OCI-LY7 (cell line): Measurements from ENCODE around the gene OR10V1. TPM values are rescaled to one million over a fixed set of nuclear protein-coding genes. Genes with fewer than 3 reads are reported as not detected.

Source experiments
- BruUV-seq: library from RNA; stranded (reverse); fragments of 400-500 nt; replicated peaks from 2 replicates; lab custom pipeline; 2021; lab: Mats Ljungman, UMichigan
- CTCF ChIA-PET: fragments of 300-600 bp; sonication (Branson Sonifier 250); formaldehyde crosslinking; loops from one replicate; lab custom pipeline; 2022; ENCODE audit warnings: antibody characterized with exemption; ENCODE audit not compliant: unreplicated experiment; lab: Charles Lee
- POLR2A ChIA-PET: fragments of 300-600 bp; sonication (Branson Sonifier 250); formaldehyde crosslinking; loops from one replicate; lab custom pipeline; 2022; ENCODE audit warnings: antibody characterized with exemption; lab: Charles Lee
- DNase-seq: peaks from one replicate; pipeline ENCODE4 v3.0.0-alpha.2; 2015; ENCODE audit warnings: low spot score
- H2AFZ ChIP-seq: fragments of 200-600 bp; sonication (generic), shearing (Covaris generic); 2 replicates; pipeline ENCODE4 v1.6.1; 2014; ENCODE audit warnings: mild to moderate bottlenecking, antibody characterized with exemption, low read length, moderate library complexity
- H3K27ac ChIP-seq: fragments of 200-600 bp; sonication (generic); 2 replicates; pipeline ENCODE4 v1.5.1; 2014; ENCODE audit warnings: mixed run types, low read depth, mild to moderate bottlenecking, moderate library complexity, low read length, inconsistent platforms; ENCODE audit not compliant: poor library complexity, severe bottlenecking
- H3K36me3 ChIP-seq: fragments of 200-600 bp; sonication (generic); 2 replicates; pipeline ENCODE4 v1.6.1; 2014; ENCODE audit warnings: mild to moderate bottlenecking, antibody characterized with exemption, low read length, moderate library complexity, mixed read lengths; ENCODE audit not compliant: insufficient read depth
- H3K4me1 ChIP-seq: fragments of 200-600 bp; sonication (generic); 2 replicates; pipeline ENCODE4 v1.5.1; 2014; ENCODE audit warnings: mild to moderate bottlenecking, low read length; ENCODE audit not compliant: insufficient read depth, poor library complexity, severe bottlenecking
- H3K4me2 ChIP-seq: fragments of 200-600 bp; sonication (generic); 2 replicates; pipeline ENCODE4 v1.6.1; 2014; ENCODE audit warnings: mild to moderate bottlenecking, low read length
- H3K4me3 ChIP-seq: fragments of 200-600 bp; sonication (generic); 2 replicates; pipeline ENCODE4 v1.5.1; 2014; ENCODE audit warnings: mild to moderate bottlenecking, low read depth, low read length; ENCODE audit not compliant: poor library complexity, severe bottlenecking
- H3K79me2 ChIP-seq: fragments of 200-600 bp; sonication (generic); 2 replicates; pipeline ENCODE4 v1.6.1; 2016; ENCODE audit warnings: low read depth, mild to moderate bottlenecking, low read length, moderate library complexity, mixed read lengths; ENCODE audit not compliant: insufficient read depth
- H3K9me2 ChIP-seq: fragments of 200-600 bp; sonication (generic); 2 replicates; pipeline ENCODE4 v1.6.1; 2016; ENCODE audit warnings: mild to moderate bottlenecking, low read length, mixed read lengths; ENCODE audit not compliant: insufficient read depth
- H3K9me3 ChIP-seq: fragments of 200-600 bp; sonication (generic); 2 replicates; pipeline ENCODE4 v1.6.1; 2014; ENCODE audit warnings: mild to moderate bottlenecking, mixed run types, low read length, mixed read lengths
- H4K20me1 ChIP-seq: fragments of 200-600 bp; sonication (generic); 2 replicates; pipeline ENCODE4 v1.6.1; 2014; ENCODE audit warnings: mild to moderate bottlenecking, antibody characterized with exemption, low read length, moderate library complexity, mixed read lengths; ENCODE audit not compliant: insufficient read depth
- EZH2phosphoT487 ChIP-seq: fragments of 200-600 bp; sonication (generic); IDR thresholded peaks from 2 replicates; pipeline ENCODE4 v1.6.1; 2018; ENCODE audit warnings: low read depth, borderline replicate concordance, mild to moderate bottlenecking, mixed run types, antibody characterized with exemption, low read length, moderate library complexity, mixed read lengths
- intact Hi-C: fragments of 100-400 bp; cut with micrococcal nuclease; formaldehyde crosslinking; loops from one replicate; pipeline ENCODE4 v1.10.0; 2022; ENCODE audit not compliant: unreplicated experiment
- total RNA-seq, 2 experiments: library from RNA; depleted of rRNA in 1 of 2; stranded (reverse); fragments of >200 nt in 1 of 2; shearing (Covaris generic) in 1 of 2; gene quantifications; 2 replicates each; pipeline ENCODE4 v1.2.3, GENCODE V29; 2014 to 2022
- TF ChIP-seq, protein P1 (sequence below): fragments of 200-600 bp; sonication (generic); conservative IDR thresholded peaks from 2 replicates; pipeline ENCODE4 v1.5.1; 2014; ENCODE audit warnings: mild to moderate bottlenecking, antibody characterized with exemption, low read length, moderate library complexity, mixed read lengths

Gene OR10V1
- total RNA-seq, 2 experiments from 2014 or later = not detected

DNA sequence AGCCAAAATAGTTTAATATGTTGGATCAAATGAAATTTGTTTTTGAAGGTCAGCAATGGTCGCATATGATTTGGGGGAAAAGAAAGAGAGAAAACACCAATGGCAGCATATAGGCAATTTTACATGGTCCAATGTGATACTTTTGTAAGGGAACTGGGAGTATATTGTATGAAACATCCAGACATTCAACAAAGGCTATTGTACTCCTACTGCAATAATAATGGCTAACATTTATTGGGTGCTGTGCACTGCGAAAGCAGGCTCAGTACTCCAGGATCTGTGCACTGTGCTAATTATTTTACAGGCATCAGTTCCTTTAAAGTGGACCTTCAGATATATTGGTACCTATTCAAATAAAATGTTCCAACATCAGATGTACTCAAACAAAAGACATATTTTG is 5.9 kb upstream of the OR10V1 start:
- POLR2A ChIA-PET = interaction anchor here (0.7 kb wide), 2 partner anchors 243 to 259 kb away, joined by 3 to 4 read pairs; no protein-coding TSS in a partner anchor
- Histone ChIP-seq H3K9me2 (no peaks in the 10 kb centered on the region), H3K9me3 (no peaks in the 10 kb centered on the region), H3K27ac (no peak overlapping the region), H3K4me2 (no peak overlapping the region), H3K4me1 (no peaks in the 10 kb centered on the region), H2AFZ (no peak overlapping the region), H3K4me3 (no peak overlapping the region), H3K79me2 (no peaks in the 10 kb centered on the region), H3K36me3 (no peaks in the 10 kb centered on the region), H4K20me1 (no peaks in the 10 kb centered on the region)
- CTCF ChIA-PET = no interaction called here
- no peak for DNase-seq
- intact Hi-C loops = no loop called here
- TF ChIP-seq, protein P1, sequence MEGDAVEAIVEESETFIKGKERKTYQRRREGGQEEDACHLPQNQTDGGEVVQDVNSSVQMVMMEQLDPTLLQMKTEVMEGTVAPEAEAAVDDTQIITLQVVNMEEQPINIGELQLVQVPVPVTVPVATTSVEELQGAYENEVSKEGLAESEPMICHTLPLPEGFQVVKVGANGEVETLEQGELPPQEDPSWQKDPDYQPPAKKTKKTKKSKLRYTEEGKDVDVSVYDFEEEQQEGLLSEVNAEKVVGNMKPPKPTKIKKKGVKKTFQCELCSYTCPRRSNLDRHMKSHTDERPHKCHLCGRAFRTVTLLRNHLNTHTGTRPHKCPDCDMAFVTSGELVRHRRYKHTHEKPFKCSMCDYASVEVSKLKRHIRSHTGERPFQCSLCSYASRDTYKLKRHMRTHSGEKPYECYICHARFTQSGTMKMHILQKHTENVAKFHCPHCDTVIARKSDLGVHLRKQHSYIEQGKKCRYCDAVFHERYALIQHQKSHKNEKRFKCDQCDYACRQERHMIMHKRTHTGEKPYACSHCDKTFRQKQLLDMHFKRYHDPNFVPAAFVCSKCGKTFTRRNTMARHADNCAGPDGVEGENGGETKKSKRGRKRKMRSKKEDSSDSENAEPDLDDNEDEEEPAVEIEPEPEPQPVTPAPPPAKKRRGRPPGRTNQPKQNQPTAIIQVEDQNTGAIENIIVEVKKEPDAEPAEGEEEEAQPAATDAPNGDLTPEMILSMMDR = no peak
- TF ChIP-seq EZH2phosphoT487 = no peak
- BruUV-seq = no TSS peak

DNA sequence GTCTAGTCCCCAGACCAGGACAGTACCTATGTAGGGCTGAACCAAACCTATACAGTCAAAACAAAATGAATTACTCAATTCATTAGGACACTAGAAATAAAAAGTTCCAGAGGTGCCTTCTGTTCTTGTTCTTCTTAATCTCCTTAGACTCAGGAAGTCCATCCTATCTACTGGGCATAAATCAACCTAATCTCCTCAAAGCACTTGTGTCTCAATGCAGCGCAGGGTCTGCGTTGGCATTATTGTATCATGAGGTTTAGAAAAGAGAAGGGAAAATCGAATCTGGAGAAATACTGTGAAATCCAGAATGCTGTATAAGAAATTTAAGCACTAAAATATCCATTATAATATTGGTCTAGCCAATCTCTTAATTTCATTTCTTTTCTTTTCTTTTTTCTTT is 2.4 kb upstream of the OR10V1 start:
- no peaks in the 10 kb centered on the region for H3K36me3 ChIP-seq
- ChIA-PET CTCF (no interaction called here), POLR2A (no interaction called here)
- no peaks in the 10 kb centered on the region for H3K4me1 ChIP-seq
- H3K9me3 ChIP-seq = no peaks in the 10 kb centered on the region
- no peak overlapping the region for H3K4me3 ChIP-seq
- H4K20me1 ChIP-seq = no peaks in the 10 kb centered on the region
- H2AFZ ChIP-seq = no peak overlapping the region
- no peaks in the 10 kb centered on the region for H3K9me2 ChIP-seq
- TF ChIP-seq EZH2phosphoT487 = no peak
- TF ChIP-seq, protein P1 = no peak
- no peak overlapping the region for H3K4me2 ChIP-seq
- BruUV-seq = no TSS peak
- no peak for DNase-seq
- intact Hi-C loops = no loop called here
- H3K27ac ChIP-seq = no peak overlapping the region
- no peaks in the 10 kb centered on the region for H3K79me2 ChIP-seq

DNA sequence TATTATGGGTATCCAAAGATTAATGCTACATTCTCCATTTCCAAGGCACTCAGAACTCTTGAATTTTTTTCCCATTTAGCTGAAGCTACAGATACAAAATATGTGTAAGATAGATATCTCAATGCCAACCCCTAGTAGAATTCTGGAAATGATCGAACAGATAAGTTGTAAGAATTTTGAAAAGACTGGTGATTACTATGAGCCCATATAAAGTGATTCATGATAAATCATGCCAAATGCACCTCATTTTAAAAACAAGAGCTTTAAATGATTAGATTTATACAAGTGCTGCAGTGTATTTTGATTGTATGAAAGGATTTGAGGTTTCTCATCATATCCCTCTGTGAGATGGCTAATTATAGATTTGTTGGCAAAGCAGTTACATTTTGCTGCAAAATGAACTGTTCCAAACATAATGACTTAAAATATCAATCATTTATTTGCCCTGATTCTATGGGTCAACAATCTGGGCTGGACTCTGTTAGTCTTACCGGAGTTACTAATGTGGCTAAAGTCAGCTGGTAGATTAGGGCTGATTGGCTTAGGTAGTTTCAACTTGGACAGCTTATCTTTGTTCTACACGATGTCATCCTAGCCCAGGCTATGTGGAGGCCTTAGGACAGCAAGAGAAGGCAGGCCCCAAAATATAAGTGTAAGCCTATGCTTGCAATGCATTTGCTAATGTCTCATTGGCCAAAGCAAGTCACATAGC is 3.4 kb downstream of the OR10V1 start:
- H3K9me3 ChIP-seq = no peaks in the 10 kb centered on the region
- no peak for DNase-seq
- no peak overlapping the region for H3K27ac ChIP-seq
- ChIA-PET CTCF (no interaction called here), POLR2A (interaction anchor here (0.6 kb wide), 2 partner anchors 72 to 395 kb away, joined by 5 to 7 read pairs; no protein-coding TSS in a partner anchor)
- no TSS peak for BruUV-seq
- no peaks in the 10 kb centered on the region for H3K36me3 ChIP-seq
- intact Hi-C loops = no loop called here
- no peaks in the 10 kb centered on the region for H3K9me2 ChIP-seq
- H3K4me3 ChIP-seq = no peak overlapping the region
- TF ChIP-seq, protein P1 = no peak
- TF ChIP-seq EZH2phosphoT487 = no peak
- H4K20me1 ChIP-seq = no peaks in the 10 kb centered on the region
- no peaks in the 10 kb centered on the region for H3K79me2 ChIP-seq
- 0 out of 2 replicates have a peak overlapping the region, but pooled peaks have one; percentile 9 for H2AFZ ChIP-seq
- no peak overlapping the region for H3K4me2 ChIP-seq
- no peaks in the 10 kb centered on the region for H3K4me1 ChIP-seq
